Natural killer cell (primary cell): ENCODE measurements around the gene MAP6D1. TPM values are rescaled to one million over a fixed set of nuclear protein-coding genes. Genes with fewer than 3 reads are reported as not detected.

Experiments used
- ATAC-seq, 3 donors: fragments of 150-1000 bp in 2 of 3; fragments of 200-7000 bp in 1 of 3; cut with Tn5 transposase; 1 replicate in 1 of 3; 2 replicates in 2 of 3; pipeline ENCODE4 v1.10.0; 2021; ENCODE audit warnings: mild to moderate bottlenecking in 2 of 3, moderate library complexity in 2 of 3
- DNase-seq, 2 donors: peaks; one replicate each; pipeline versions ENCODE4 v3.0.0 to v3.0.0-alpha.2; 2013 to 2021; ENCODE audit warnings: mixed read lengths in 1 of 2
- H3K27ac ChIP-seq: one replicate; pipeline ENCODE4 v1.5.1; 2013; ENCODE audit warnings: mild to moderate bottlenecking, low read length
- H3K27me3 ChIP-seq: one replicate; pipeline ENCODE4 v1.6.1; 2013; ENCODE audit warnings: low read length; ENCODE audit not compliant: control insufficient read depth, insufficient read depth
- H3K36me3 ChIP-seq: one replicate; pipeline ENCODE4 v1.6.1; 2013; ENCODE audit warnings: low read length; ENCODE audit not compliant: control insufficient read depth, insufficient read depth
- H3K4me1 ChIP-seq: one replicate; pipeline ENCODE4 v1.6.1; 2013; ENCODE audit warnings: low read length; ENCODE audit not compliant: control insufficient read depth, insufficient read depth
- H3K4me3 ChIP-seq: one replicate; pipeline ENCODE4 v1.5.1; 2013; ENCODE audit warnings: low read length
- H3K9me3 ChIP-seq: one replicate; pipeline ENCODE4 v1.6.1; 2013; ENCODE audit warnings: low read length; ENCODE audit not compliant: control insufficient read depth, insufficient read depth
- H3K27ac Mint-ChIP-seq, 2 donors: one replicate each; pipeline ENCODE4 v1.8.0; 2022; ENCODE audit warnings: mild to moderate bottlenecking in 2 of 2, mixed read lengths in 2 of 2, moderate library complexity in 1 of 2
- H3K27me3 Mint-ChIP-seq, 2 donors: one replicate each; pipeline ENCODE4 v1.8.0; 2022; ENCODE audit warnings: low read depth in 2 of 2, mixed read lengths in 2 of 2
- H3K36me3 Mint-ChIP-seq: one replicate; pipeline ENCODE4 v1.8.0; 2022; ENCODE audit warnings: mixed read lengths
- H3K4me1 Mint-ChIP-seq, 2 donors: one replicate each; pipeline ENCODE4 v1.8.0; 2022; ENCODE audit warnings: mixed read lengths in 2 of 2
- H3K4me3 Mint-ChIP-seq: one replicate; pipeline ENCODE4 v1.8.0; 2022; ENCODE audit warnings: mild to moderate bottlenecking, moderate library complexity, mixed read lengths
- H3K9me3 Mint-ChIP-seq, 2 donors: one replicate each; pipeline ENCODE4 v1.8.0; 2022; ENCODE audit warnings: mixed read lengths in 2 of 2
- CTCF ChIP-seq: fragments of 200-600 bp; IDR thresholded peaks from one replicate; pipeline ENCODE4 v1.8.0; 2022; ENCODE audit warnings: antibody characterized with exemption
- WGBS: methylation state at CpG from one replicate; pipeline ENCODE4 v1.1.7; 2013; ENCODE audit warnings: missing lambda C conversion rate; ENCODE audit not compliant: insufficient coverage; 5-methylcytosine and 5-hydroxymethylcytosine counted together
- intact Hi-C: fragments of 100-400 bp; cut with micrococcal nuclease; formaldehyde crosslinking; loops from one replicate; pipeline ENCODE4 v1.14.2; 2022
- total RNA-seq, 4 donors: library from RNA; stranded (reverse); fragments of 120-200 nt in 1 of 4; gene quantifications; one replicate each; pipeline versions ENCODE4 v1.2.3 to v1.2.4, GENCODE V29; 2013 to 2022

Gene MAP6D1
- total RNA-seq, 3 donors from 2014 or later (not counting 1 experiment from before 2014, with no cell fraction given): 0.70 to 2.4 TPM; not detected in 1

- Histone ChIP-seq H3K4me1 (no peaks in the 10 kb centered on the region), H3K36me3 (peaks cover 79% of the 10 kb centered on the region), H3K9me3 (no peaks in the 10 kb centered on the region), H3K4me3 (no peak overlapping the region), H3K27me3 (no peaks in the 10 kb centered on the region), H3K27ac (no peak overlapping the region)
- 97% methylated on average over 6 of the region's 6 CpGs for WGBS
- Mint-ChIP-seq H3K4me3 (no peak overlapping the region), H3K27me3 (no peaks in the 10 kb centered on the region), H3K27ac (no peak overlapping the region), H3K4me1 (no peaks in the 10 kb centered on the region), H3K9me3 (no peaks in the 10 kb centered on the region), H3K36me3 (peaks cover 42% of the 10 kb centered on the region)
- DNase-seq (no peak), ATAC-seq (no peak)
- intact Hi-C loops: no loop called here
- no peak for TF ChIP-seq CTCF
Measured at GRCh38 chr3:183802989-183803388, 22.4 kb downstream of the MAP6D1 start.

GRCh38 chr3:183801601-183802000 lies 23.8 kb downstream of the MAP6D1 start:
- peaks cover 34% of the 10 kb centered on the region for H3K36me3 Mint-ChIP-seq
- no peaks in the 10 kb centered on the region for H3K4me1 Mint-ChIP-seq
- H3K4me1 ChIP-seq: no peaks in the 10 kb centered on the region
- 95% methylated on average over 5 of the region's 5 CpGs for WGBS
- no peak for ATAC-seq
- TF ChIP-seq CTCF: no peak
- H3K27ac Mint-ChIP-seq: no peak overlapping the region
- no peak overlapping the region for H3K4me3 ChIP-seq
- H3K27me3 ChIP-seq: no peaks in the 10 kb centered on the region
- no peaks in the 10 kb centered on the region for H3K9me3 ChIP-seq
- intact Hi-C loops: no loop called here
- peaks cover 69% of the 10 kb centered on the region for H3K36me3 ChIP-seq
- H3K27ac ChIP-seq: no peak overlapping the region
- H3K4me3 Mint-ChIP-seq: no peak overlapping the region
- no peaks in the 10 kb centered on the region for H3K9me3 Mint-ChIP-seq
- no peaks in the 10 kb centered on the region for H3K27me3 Mint-ChIP-seq
- no peak for DNase-seq

GRCh38 chr3:183800243-183800863 lies 25.0 kb downstream of the MAP6D1 start:
- H3K9me3 ChIP-seq: no peaks in the 10 kb centered on the region
- no peaks in the 10 kb centered on the region for H3K4me1 Mint-ChIP-seq
- intact Hi-C loops: no loop called here
- H3K27me3 Mint-ChIP-seq: no peaks in the 10 kb centered on the region
- no peaks in the 10 kb centered on the region for H3K9me3 Mint-ChIP-seq
- H3K4me3 ChIP-seq: no peak overlapping the region
- peaks cover 34% of the 10 kb centered on the region for H3K36me3 Mint-ChIP-seq
- H3K36me3 ChIP-seq: peaks cover 61% of the 10 kb centered on the region
- no peak for ATAC-seq
- no peaks in the 10 kb centered on the region for H3K27me3 ChIP-seq
- 98% methylated on average over 8 of the region's 8 CpGs for WGBS
- H3K27ac Mint-ChIP-seq: no peak overlapping the region
- H3K27ac ChIP-seq: no peak overlapping the region
- DNase-seq: no peak
- H3K4me3 Mint-ChIP-seq: no peak overlapping the region
- H3K4me1 ChIP-seq: no peaks in the 10 kb centered on the region
- no peak for TF ChIP-seq CTCF

- Histone ChIP-seq H3K9me3 (no peaks in the 10 kb centered on the region), H3K36me3 (peaks cover 58% of the 10 kb centered on the region), H3K27ac (no peak overlapping the region), H3K27me3 (no peaks in the 10 kb centered on the region), H3K4me1 (no peaks in the 10 kb centered on the region), H3K4me3 (no peak overlapping the region)
- H3K27me3 Mint-ChIP-seq: no peaks in the 10 kb centered on the region
- ATAC-seq (no peak), DNase-seq (no peak)
- WGBS: 98% methylated on average over 5 of the region's 5 CpGs
- no peak overlapping the region for H3K27ac Mint-ChIP-seq
- H3K4me1 Mint-ChIP-seq: no peaks in the 10 kb centered on the region
- intact Hi-C loops: no loop called here
- no peaks in the 10 kb centered on the region for H3K9me3 Mint-ChIP-seq
- peaks cover 32% of the 10 kb centered on the region for H3K36me3 Mint-ChIP-seq
- TF ChIP-seq CTCF: no peak
- H3K4me3 Mint-ChIP-seq: no peak overlapping the region
Measured at GRCh38 chr3:183799461-183799860, 25.9 kb downstream of the MAP6D1 start.
